Ovary (tissue), 9 donors: ENCODE measurements around the gene FLNB. TPM values are rescaled to one million over a fixed set of nuclear protein-coding genes. Genes with fewer than 3 reads are reported as not detected.
"Not testable (repeated sequence)": the region's sequence is repeated elsewhere in the genome, so short reads cannot be mapped to it uniquely, and the experiment has no call there.

Experiments used
- DNase-seq, 5 donors: peaks; one replicate each; pipeline ENCODE4 v3.0.0-alpha.2; 2019 to 2020
- H3K27ac ChIP-seq, 2 donors: fragments of 200-600 bp; one replicate each; pipeline versions ENCODE4 v1.5.1 to v1.8.0; 2019 to 2022
- H3K27me3 ChIP-seq: fragments of 200-600 bp; one replicate; pipeline ENCODE4 v1.8.0; 2022
- H3K36me3 ChIP-seq: fragments of 200-600 bp; sonication (generic); one replicate; pipeline ENCODE4 v1.5.1; 2019
- H3K4me1 ChIP-seq: one replicate; pipeline ENCODE4 v1.8.1; 2013; ENCODE audit warnings: mild to moderate bottlenecking, moderate library complexity; ENCODE audit not compliant: insufficient read depth
- H3K4me3 ChIP-seq: fragments of 200-600 bp; sonication (generic); one replicate; pipeline ENCODE4 v1.5.1; 2017
- H3K9me3 ChIP-seq, 2 donors: fragments of 200-600 bp in 1 of 2; sonication (generic) in 1 of 2; one replicate each; pipeline versions ENCODE4 v1.5.1 to v1.8.1; 2013 to 2019; ENCODE audit warnings: mild to moderate bottlenecking in 1 of 2, moderate library complexity in 1 of 2
- CTCF ChIP-seq, 3 donors: fragments of 450-650 bp in 2 of 3; fragments of 200-600 bp in 1 of 3; IDR thresholded peaks; one replicate each; pipeline versions ENCODE4 v1.5.1 to v1.8.0; 2016 to 2022; ENCODE audit warnings: antibody characterized with exemption in 3 of 3, mild to moderate bottlenecking in 1 of 3
- EP300 ChIP-seq: sonication (generic); formaldehyde crosslinking; IDR thresholded peaks from one replicate; pipeline ENCODE4 v1.6.1; 2017; ENCODE audit warnings: antibody characterized with exemption
- POLR2A ChIP-seq: fragments of 450-650 bp; IDR thresholded peaks from one replicate; pipeline ENCODE4 v1.6.1; 2017; ENCODE audit warnings: antibody characterized with exemption, mild to moderate bottlenecking, moderate library complexity
- WGBS, 3 donors: extraction: QIAGEN DNeasy Blood & Tissue Kit in 1 of 3; methylation state at CpG; one replicate each; pipeline versions ENCODE4 v1.1.5 to v1.1.7; 2013 to 2017; 5-methylcytosine and 5-hydroxymethylcytosine counted together
- intact Hi-C, 4 donors: fragments of 100-400 bp; cut with DNase I; formaldehyde crosslinking; loops; one replicate each; pipeline versions ENCODE4 v1.11.0 to v1.15.1; 2022 to 2023
- polyA plus RNA-seq, 2 donors: library from polyadenylated mRNA; stranded (reverse); fragments of 200-250 nt in 1 of 2; fragments of 350-450 nt in 1 of 2; fragmentation: Illumina TruSeq in 1 of 2; extraction: RNeasy Lipid Tissue Mini Kit (QIAGEN cat#74804) in 1 of 2; gene quantifications; one replicate each; pipeline ENCODE4 v1.2.3, GENCODE V29; 2013 to 2014
- total RNA-seq, 7 donors: library from RNA; depleted of rRNA in 2 of 7; stranded (reverse); fragments of >200 nt in 2 of 7; fragmentation: NEBNext Ultra II Directional in 3 of 7; extraction: Animal tissue kit (Norgen Biotek cat#: 25700) in 3 of 7; gene quantifications; one replicate each; pipeline versions ENCODE4 v1.1.0 to v1.2.4, GENCODE V29; 2016 to 2023
- donor health status: DM: no; HTN: no; CAD: no; lungs with moderate emphysema.
- donor health status: DM: no; HTN: no; CAD: no.
- donor health status: Bipolar disorder and iron deficiency.
- donor health status: DM: yes; HTN: yes; CAD: no.
- donor health status: DM: no; HTN: no; CAD: no.
- donor health status: DM: yes; HTN: yes; CAD: no.

Gene FLNB
- total and polyA plus RNA-seq, 9 donors = 51.9 to 190 (median 126) TPM

- no peak for TF ChIP-seq CTCF (IDR thresholded peaks at IDR 0.05)
- no peak for TF ChIP-seq POLR2A
- TF ChIP-seq EP300 = no peak
- Histone ChIP-seq H3K4me1 (no peaks in the 10 kb centered on the region), H3K36me3 (no peaks in the 10 kb centered on the region), H3K4me3 (no peak overlapping the region), H3K9me3 (no peaks in the 10 kb centered on the region), H3K27me3 (no peaks in the 10 kb centered on the region), H3K27ac (no peak overlapping the region)
- DNase-seq = peak; percentile 43 to 61 (median 49)
- intact Hi-C loops = no loop called here
- 8 to 13% (median 9%) methylated on average over 5 of the region's 5 CpGs for WGBS, 3 donors
These were observed 24.3 kb upstream of the FLNB start for GRCh38 chr3:57983734-57984518.

GRCh38 chr3:57985176-57985983 is 22.8 kb upstream of the FLNB start:
- intact Hi-C loops = no loop called here
- WGBS, 3 donors = 81 to 89% (median 84%) methylated on average over 9 of the region's 9 CpGs
- H3K4me1 ChIP-seq = no peaks in the 10 kb centered on the region

GRCh38 chr3:57985984-57986246 is 22.3 kb upstream of the FLNB start:
- no peak overlapping the region for H3K27ac ChIP-seq
- intact Hi-C loops = no loop called here
- no peaks in the 10 kb centered on the region for H3K27me3 ChIP-seq
- H3K36me3 ChIP-seq = no peaks in the 10 kb centered on the region
- no peak for TF ChIP-seq CTCF (IDR thresholded peaks at IDR 0.05)
- no peak for TF ChIP-seq EP300
- no peak for TF ChIP-seq POLR2A
- no peaks in the 10 kb centered on the region for H3K4me1 ChIP-seq
- no peaks in the 10 kb centered on the region for H3K9me3 ChIP-seq
- no peak for DNase-seq
- WGBS, 3 donors = 95 to 100% (median 100%) methylated on average over 2 of the region's 2 CpGs
- no peak overlapping the region for H3K4me3 ChIP-seq

More at GRCh38 chr3:57985176-57985983, 22.8 kb upstream of the FLNB start:
- DNase-seq = no peak
- no peak overlapping the region for H3K27ac ChIP-seq
- TF ChIP-seq CTCF (IDR thresholded peaks at IDR 0.05) (no peak), EP300 (no peak), POLR2A (no peak)
- H3K4me3 ChIP-seq = no peak overlapping the region
- no peaks in the 10 kb centered on the region for H3K27me3 ChIP-seq
- H3K36me3 ChIP-seq = no peaks in the 10 kb centered on the region
- H3K9me3 ChIP-seq = no peaks in the 10 kb centered on the region

- H3K36me3 ChIP-seq = no peaks in the 10 kb centered on the region
- no peak overlapping the region for H3K4me3 ChIP-seq
- TF ChIP-seq CTCF (IDR thresholded peaks at IDR 0.05) (no peak), POLR2A (no peak)
- no peaks in the 10 kb centered on the region for H3K4me1 ChIP-seq
- no peaks in the 10 kb centered on the region for H3K27me3 ChIP-seq
- H3K9me3 ChIP-seq = no peaks in the 10 kb centered on the region
- no peak overlapping the region for H3K27ac ChIP-seq
- WGBS, 3 donors = 95 to 99% (median 97%) methylated on average over 4 of the region's 4 CpGs
- intact Hi-C loops = no loop called here
- DNase-seq = no peak
These were observed 22.0 kb upstream of the FLNB start for GRCh38 chr3:57986261-57986660.

GRCh38 chr3:57989198-57989597 is 19.0 kb upstream of the FLNB start:
- H3K9me3 ChIP-seq, H3K4me3 ChIP-seq, intact Hi-C loops, H3K27ac ChIP-seq, H3K36me3 ChIP-seq, H3K4me1 ChIP-seq, DNase-seq, H3K27me3 ChIP-seq: not testable (repeated sequence)
- 78 to 87% (median 87%) methylated on average over 8 of the region's 8 CpGs for WGBS, 3 donors
